GM23338 (cell line): ENCODE measurements around the gene HTRA1. TPM values are rescaled to one million over a fixed set of nuclear protein-coding genes. Genes with fewer than 3 reads are reported as not detected.

ENCODE experiments used
- ATAC-seq: fragments of 200-7000 bp; cut with Tn5 transposase; 3 replicates; pipeline ENCODE4 v1.9.1; 2020
- DNase-seq: peaks from one replicate; pipeline ENCODE4 v3.0.0-alpha.2; 2015; ENCODE audit warnings: low spot score
- H2AFZ ChIP-seq: fragments of 200-600 bp; sonication (generic); 2 replicates; pipeline ENCODE4 v1.8.0; 2016; ENCODE audit warnings: antibody characterized with exemption, mild to moderate bottlenecking, moderate library complexity
- H3F3A ChIP-seq: fragments of 200-600 bp; sonication (generic); replicated peaks from 2 replicates; pipeline ENCODE4 v1.8.0; 2017; ENCODE audit warnings: antibody characterized with exemption, mixed run types, low read depth
- H3K27ac ChIP-seq: fragments of 200-600 bp; sonication (generic); 2 replicates; pipeline ENCODE4 v1.6.1; 2016; ENCODE audit warnings: low read depth
- H3K27me3 ChIP-seq: fragments of 200-600 bp; sonication (generic); 2 replicates; pipeline ENCODE4 v1.8.0; 2016; ENCODE audit warnings: mild to moderate bottlenecking, mixed run types, moderate library complexity; ENCODE audit not compliant: insufficient read depth
- H3K36me3 ChIP-seq: fragments of 200-600 bp; sonication (generic); 2 replicates; pipeline ENCODE4 v1.8.0; 2016; ENCODE audit warnings: mild to moderate bottlenecking; ENCODE audit not compliant: insufficient read depth
- H3K4me1 ChIP-seq: fragments of 200-600 bp; sonication (generic); 2 replicates; pipeline ENCODE4 v1.8.0; 2016; ENCODE audit warnings: mild to moderate bottlenecking, moderate library complexity; ENCODE audit not compliant: insufficient read depth
- H3K4me2 ChIP-seq: fragments of 200-600 bp; sonication (generic); 2 replicates; pipeline ENCODE4 v1.7.1; 2017; ENCODE audit warnings: mixed run types
- H3K4me3 ChIP-seq: fragments of 200-600 bp; sonication (generic); 2 replicates; pipeline ENCODE4 v1.6.1; 2016; ENCODE audit warnings: mixed run types
- H3K79me2 ChIP-seq: fragments of 200-600 bp; sonication (generic); replicated peaks from 2 replicates; pipeline ENCODE4 v1.8.0; 2017; ENCODE audit warnings: mild to moderate bottlenecking; ENCODE audit not compliant: insufficient read depth
- H3K9me2 ChIP-seq: fragments of 200-600 bp; sonication (generic); 2 replicates; pipeline ENCODE4 v1.8.0; 2017; ENCODE audit not compliant: insufficient read depth
- H4K20me1 ChIP-seq: fragments of 200-600 bp; sonication (generic); replicated peaks from 2 replicates; pipeline ENCODE4 v1.8.0; 2017; ENCODE audit warnings: mild to moderate bottlenecking; ENCODE audit not compliant: insufficient read depth
- H3K27ac Mint-ChIP-seq: 2 replicates; pipeline ENCODE4 v1.8.0; 2020; ENCODE audit warnings: inconsistent platforms, mild to moderate bottlenecking, moderate library complexity, mixed read lengths
- H3K27me3 Mint-ChIP-seq: 3 replicates; pipeline ENCODE4 v1.8.0; 2022; ENCODE audit warnings: low read depth, mild to moderate bottlenecking, moderate library complexity, mixed read lengths, inconsistent platforms; ENCODE audit not compliant: insufficient read depth, poor library complexity
- H3K36me3 Mint-ChIP-seq: 3 replicates; pipeline ENCODE4 v1.8.0; 2021; ENCODE audit warnings: low read depth, mild to moderate bottlenecking, inconsistent platforms, moderate library complexity, mixed read lengths
- H3K4me1 Mint-ChIP-seq: 3 replicates; pipeline ENCODE4 v1.8.0; 2020; ENCODE audit warnings: mild to moderate bottlenecking, inconsistent platforms, mixed read lengths
- H3K4me3 Mint-ChIP-seq: 3 replicates; pipeline ENCODE4 v1.8.0; 2021; ENCODE audit warnings: moderate library complexity, mild to moderate bottlenecking, inconsistent platforms, mixed read lengths
- H3K9me3 Mint-ChIP-seq: 3 replicates; pipeline ENCODE4 v1.8.0; 2020; ENCODE audit warnings: moderate library complexity, mild to moderate bottlenecking, inconsistent platforms, mixed read lengths
- CREB1 ChIP-seq: fragments of 250-450 bp; sonication (Bioruptor Pico); IDR thresholded peaks from 2 replicates; pipeline ENCODE4 v1.5.0; 2020; ENCODE audit warnings: low read depth, mild to moderate bottlenecking, moderate library complexity
- CTCF ChIP-seq, 2 experiments: fragments of 200-600 bp in 1 of 2; sonication (generic) in 1 of 2; conservative IDR thresholded peaks; 2 replicates each; pipeline versions ENCODE4 v1.5.1 to v1.6.1; 2016 to 2017; ENCODE audit warnings: antibody characterized with exemption in 2 of 2, low read depth in 2 of 2, mild to moderate bottlenecking in 2 of 2, moderate library complexity in 1 of 2
- ETS1 ChIP-seq: IDR thresholded peaks from 2 replicates; pipeline ENCODE4 v1.6.1; 2016; ENCODE audit warnings: antibody characterized with exemption
- EZH2 ChIP-seq: fragments of 200-600 bp; sonication (generic); IDR thresholded peaks from one replicate; pipeline ENCODE4 v1.8.0; 2017; ENCODE audit warnings: antibody characterized with exemption, mild to moderate bottlenecking, low read depth; ENCODE audit not compliant: unreplicated experiment
- EZH2phosphoT487 ChIP-seq: fragments of 200-600 bp; sonication (generic); IDR thresholded peaks from one replicate; pipeline ENCODE4 v1.8.1; 2018; ENCODE audit warnings: antibody characterized with exemption; ENCODE audit not compliant: unreplicated experiment
- ZNF331 ChIP-seq: fragments of 250-450 bp; sonication (Bioruptor Pico); IDR thresholded peaks from 2 replicates; pipeline ENCODE4 v1.5.0; 2020; ENCODE audit warnings: low read depth, mild to moderate bottlenecking, moderate library complexity
- ZNF462 ChIP-seq: fragments of 250-450 bp; sonication (Bioruptor Pico); IDR thresholded peaks from 2 replicates; pipeline ENCODE4 v1.5.0; 2020; ENCODE audit warnings: mild to moderate bottlenecking, moderate library complexity
- polyA plus RNA-seq: library from polyadenylated mRNA; unstranded; fragments of >200 nt; fragmentation: Nextera tagmentation; extraction: Ambion mirVana; gene quantifications from 2 replicates; pipeline ENCODE4 v1.2.1, GENCODE V29; 2016
- total RNA-seq: library from RNA; depleted of rRNA; stranded (reverse); fragments of >200 nt; shearing (Covaris generic); gene quantifications from 2 replicates; pipeline ENCODE4 v1.2.3, GENCODE V29; 2014

HTRA1 gene
- total and polyA plus RNA-seq, 2 experiments from 2014 or later: 8.1 to 16.1 TPM

- DNase-seq (no peak), ATAC-seq (no peak)
- H3K27ac ChIP-seq: no peak overlapping the region
- Mint-ChIP-seq H3K9me3 (no peaks in the 10 kb centered on the region), H3K36me3 (peaks cover 8% of the 10 kb centered on the region; the same call in 2 of the 3 replicates), H3K4me1 (peaks cover 10% of the 10 kb centered on the region; the same call in 2 of the 3 replicates), H3K27ac (no peak overlapping the region; the same call in 1 of the 2 replicates), H3K27me3 (peaks cover 2% of the 10 kb centered on the region), H3K4me3 (no peak overlapping the region)
- no peaks in the 10 kb centered on the region for H3F3A ChIP-seq
- H3K79me2 ChIP-seq: no peaks in the 10 kb centered on the region
- no peak overlapping the region for H3K4me2 ChIP-seq
- no peaks in the 10 kb centered on the region for H3K36me3 ChIP-seq
- no peak overlapping the region for H3K4me3 ChIP-seq
- H2AFZ ChIP-seq: no peak overlapping the region
- TF ChIP-seq EZH2phosphoT487: no peak
- no peak for TF ChIP-seq CREB1 (CRISPR knock-in tag)
- H3K9me2 ChIP-seq: no peaks in the 10 kb centered on the region
- peaks cover 12% of the 10 kb centered on the region for H3K4me1 ChIP-seq
- no peaks in the 10 kb centered on the region for H3K27me3 ChIP-seq
- 0 out of 2 replicates have a peak, but pooled peaks cover 5% of the 10 kb centered on the region for H4K20me1 ChIP-seq
These were observed 41.3 kb upstream of the HTRA1 start for GRCh38 chr10:122419876-122420623.

GRCh38 chr10:122420624-122421007, 40.7 kb upstream of the HTRA1 start:
- no peak overlapping the region for H3K4me3 Mint-ChIP-seq
- Histone ChIP-seq H3K4me3 (no peak overlapping the region), H2AFZ (no peak overlapping the region), H4K20me1 (0 out of 2 replicates have a peak, but pooled peaks cover 5% of the 10 kb centered on the region), H3K9me2 (no peaks in the 10 kb centered on the region), H3K27me3 (no peaks in the 10 kb centered on the region), H3K36me3 (no peaks in the 10 kb centered on the region), H3K4me1 (peaks cover 12% of the 10 kb centered on the region), H3K79me2 (no peaks in the 10 kb centered on the region), H3K27ac (no peak overlapping the region), H3K4me2 (no peak overlapping the region), H3F3A (no peaks in the 10 kb centered on the region)
- ATAC-seq (no peak), DNase-seq (no peak)
- peaks cover 8% of the 10 kb centered on the region; the same call in 2 of the 3 replicates for H3K36me3 Mint-ChIP-seq
- H3K27me3 Mint-ChIP-seq: peaks cover 2% of the 10 kb centered on the region
- no peaks in the 10 kb centered on the region for H3K9me3 Mint-ChIP-seq
- TF ChIP-seq EZH2 (no peak), CTCF (conservative IDR thresholded peaks at IDR 0.05; ENCODE audit: low read depth in 2 of 2) (no peak), ZNF462 (CRISPR knock-in tag) (no peak), ETS1 (no peak), ZNF331 (CRISPR knock-in tag) (no peak)
- H3K4me1 Mint-ChIP-seq: peaks cover 10% of the 10 kb centered on the region; the same call in 2 of the 3 replicates
- H3K27ac Mint-ChIP-seq: peak overlapping the region; percentile 50; the same call in 1 of the 2 replicates
